ENCODE data around the gene SCO1. TPM values are rescaled to one million over a fixed set of nuclear protein-coding genes. Genes with fewer than 3 reads are reported as not detected.

The SCO1 gene
- total RNA-seq, 1 experiment from 2014 or later: 60.3 TPM

DNA sequence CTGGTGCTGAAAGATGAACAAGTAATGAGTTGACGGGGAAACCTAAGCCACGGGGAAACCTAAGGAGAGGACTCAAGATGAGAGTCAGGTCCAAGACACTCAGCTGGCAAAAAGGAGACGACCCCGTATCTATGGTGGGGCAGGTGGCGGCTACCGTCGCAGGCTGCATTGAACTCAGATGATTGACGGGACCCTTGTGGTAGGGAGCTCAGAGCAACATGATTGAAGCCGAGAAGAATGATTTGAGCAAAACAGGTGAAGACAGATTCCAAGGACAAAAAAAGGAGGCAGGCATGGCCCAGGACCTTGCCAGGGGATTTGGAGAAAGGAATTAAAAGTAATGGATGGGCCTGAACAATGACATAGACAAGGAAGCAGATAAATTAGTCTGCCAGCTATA, 32.8 kb downstream of the SCO1 start:
- Mint-ChIP-seq H3K27ac (no peak overlapping the region), H3K4me1 (peaks cover 0 to 3% of the 10 kb centered on the region in 2 experiments; a peak in 2 of 4 replicates), H3K27me3 (ENCODE audit: low read depth) (no peaks in the 10 kb centered on the region), H3K36me3 (ENCODE audit: insufficient read depth in 1 of 3, low read depth in 3 of 3) (peaks cover 0 to 1% (median 0%) of the 10 kb centered on the region in 3 experiments; a peak in 1 of 7 replicates), H3K9me3 (no peaks in the 10 kb centered on the region), H3K4me3 (no peak overlapping the region)
- Histone ChIP-seq H2AFZ (ENCODE audit: low read length) (no peak overlapping the region), H3K27ac (ENCODE audit: insufficient read length, low read depth, low read length) (no peak overlapping the region), H4K20me1 (ENCODE audit: control insufficient read depth, insufficient read depth, insufficient read length) (no peaks in the 10 kb centered on the region), H3K4ac (ENCODE audit: low read depth, low read length) (no peak overlapping the region), H3K23ac (ENCODE audit: insufficient read length, low read depth, low read length) (no peak overlapping the region), H2BK15ac (ENCODE audit: low read depth, low read length) (no peak overlapping the region), H4K5ac (ENCODE audit: insufficient read length, low read depth, low read length) (no peak overlapping the region), H3K4me2 (ENCODE audit: insufficient read depth, insufficient read length, low read length) (no peak overlapping the region), H3K4me1 (ENCODE audit: insufficient read depth, low read length) (no peaks in the 10 kb centered on the region), H3K18ac (ENCODE audit: insufficient read length, low read depth, low read length) (no peak overlapping the region), H3K23me2 (ENCODE audit: insufficient read length, low read depth, low read length, poor library complexity, severe bottlenecking) (no peaks in the 10 kb centered on the region), H3K27me3 (ENCODE audit: insufficient read depth, low read length) (no peaks in the 10 kb centered on the region), H4K91ac (ENCODE audit: insufficient read length, low read depth, low read length) (no peak overlapping the region), H3K9me3 (ENCODE audit: control insufficient read depth, low read depth, low read length) (no peaks in the 10 kb centered on the region), H3T11ph (ENCODE audit: low read length) (no peak overlapping the region), H2BK120ac (ENCODE audit: low read depth, low read length, poor library complexity, severe bottlenecking) (no peak overlapping the region), H3K79me2 (ENCODE audit: insufficient read depth, low read length) (no peaks in the 10 kb centered on the region), H3K79me1 (ENCODE audit: insufficient read depth, low read depth, low read length, poor library complexity, severe bottlenecking) (no peaks in the 10 kb centered on the region), H2AK5ac (ENCODE audit: insufficient read length, low read length) (no peak overlapping the region), H3K14ac (ENCODE audit: insufficient read depth, low read length) (no peak overlapping the region), H4K8ac (replicated peaks; ENCODE audit: insufficient read length, low read depth, low read length) (no peak overlapping the region), H3K56ac (ENCODE audit: insufficient read length, low read depth, low read length) (no peak overlapping the region), H2BK20ac (ENCODE audit: low read depth, low read length, poor library complexity, severe bottlenecking) (no peak overlapping the region), H2BK12ac (ENCODE audit: insufficient read length, low read depth, low read length) (no peak overlapping the region), H2BK5ac (ENCODE audit: insufficient read length, low read length) (no peak overlapping the region), H3K9ac (ENCODE audit: extremely low read depth, insufficient read length, low read length) (no peak overlapping the region)
- TF ChIP-seq, protein P1, sequence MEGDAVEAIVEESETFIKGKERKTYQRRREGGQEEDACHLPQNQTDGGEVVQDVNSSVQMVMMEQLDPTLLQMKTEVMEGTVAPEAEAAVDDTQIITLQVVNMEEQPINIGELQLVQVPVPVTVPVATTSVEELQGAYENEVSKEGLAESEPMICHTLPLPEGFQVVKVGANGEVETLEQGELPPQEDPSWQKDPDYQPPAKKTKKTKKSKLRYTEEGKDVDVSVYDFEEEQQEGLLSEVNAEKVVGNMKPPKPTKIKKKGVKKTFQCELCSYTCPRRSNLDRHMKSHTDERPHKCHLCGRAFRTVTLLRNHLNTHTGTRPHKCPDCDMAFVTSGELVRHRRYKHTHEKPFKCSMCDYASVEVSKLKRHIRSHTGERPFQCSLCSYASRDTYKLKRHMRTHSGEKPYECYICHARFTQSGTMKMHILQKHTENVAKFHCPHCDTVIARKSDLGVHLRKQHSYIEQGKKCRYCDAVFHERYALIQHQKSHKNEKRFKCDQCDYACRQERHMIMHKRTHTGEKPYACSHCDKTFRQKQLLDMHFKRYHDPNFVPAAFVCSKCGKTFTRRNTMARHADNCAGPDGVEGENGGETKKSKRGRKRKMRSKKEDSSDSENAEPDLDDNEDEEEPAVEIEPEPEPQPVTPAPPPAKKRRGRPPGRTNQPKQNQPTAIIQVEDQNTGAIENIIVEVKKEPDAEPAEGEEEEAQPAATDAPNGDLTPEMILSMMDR (conservative IDR thresholded peaks at IDR 0.05): no peak
- DNase-seq: no peak
- no CpG with 5 or more reads among the region's 9 CpGs for WGBS (ENCODE audit: extremely low coverage, insufficient read length, low lambda C conversion rate)
